K562 (cell line): ENCODE data around the gene AP2M1. TPM values are rescaled to one million over a fixed set of nuclear protein-coding genes. Genes with fewer than 3 reads are reported as not detected.
A peak's percentile ranks its signal among the peaks of the same experiment; 100 is the strongest.

ENCODE experiments used
- ATAC-seq: fragments of 200-7000 bp; cut with Tn5 transposase; 3 replicates; pipeline ENCODE4 v1.9.1; 2020; ENCODE audit warnings: moderate library complexity
- BruUV-seq: library from RNA; stranded (reverse); fragments of 400-500 nt; replicated peaks from 2 replicates; lab custom pipeline; 2021; lab: Mats Ljungman, UMichigan
- CTCF ChIA-PET: fragments of 300-600 bp; formaldehyde crosslinking; extraction: SDS; loops from one replicate; lab custom pipeline; 2021; ENCODE audit warnings: low intra/inter-chr PET ratio; lab: Yijun Ruan, JAX
- POLR2A ChIA-PET: fragments of 300-600, 350-650 bp; sonication (Branson Sonifier 250); formaldehyde crosslinking; extraction: SDS; loops from one replicate; lab custom pipeline; 2021; ENCODE audit warnings: antibody characterized with exemption, inconsistent platforms; lab: Yijun Ruan, JAX
- DNase-seq, 4 experiments: peaks; one replicate each; pipeline versions ENCODE4 v3.0.0 to v3.0.0-alpha.2; 2011 to 2018; ENCODE audit warnings: low spot score in 3 of 4, mixed read lengths in 3 of 4; ENCODE audit errors: extremely low read depth in 1 of 4
- FAIRE-seq: peaks from 2 replicates; lab custom pipeline; 2011; peaks lifted over from hg19 to GRCh38; lab: Jason Lieb, UNC
- H2AFZ ChIP-seq: 2 replicates; pipeline ENCODE4 v1.6.0; 2011; ENCODE audit warnings: low read depth, low read length, control low read depth, inconsistent platforms
- H3K27ac ChIP-seq: fragments of 200-600 bp; 3 replicates; pipeline ENCODE4 v1.8.0; 2011; ENCODE audit warnings: low read depth, mild to moderate bottlenecking, control low read depth, inconsistent platforms, low read length, moderate library complexity, mixed read lengths; ENCODE audit errors: extremely low read depth
- H3K27me3 ChIP-seq, 2 experiments: fragments of 300-600 bp in 1 of 2; 2 replicates in 1 of 2; 3 replicates in 1 of 2; pipeline versions ENCODE4 v1.6.0 to v1.8.0; 2011; ENCODE audit warnings: inconsistent platforms in 2 of 2, low read length in 2 of 2, mild to moderate bottlenecking in 1 of 2, mixed read lengths in 1 of 2, moderate library complexity in 1 of 2; ENCODE audit not compliant: control insufficient read depth in 2 of 2, insufficient read depth in 2 of 2
- H3K36me3 ChIP-seq: fragments of 300-600 bp; 3 replicates; pipeline ENCODE4 v1.8.0; 2011; ENCODE audit warnings: mild to moderate bottlenecking, low read length, inconsistent platforms; ENCODE audit not compliant: control insufficient read depth, insufficient read depth
- H3K4me1 ChIP-seq, 2 experiments: fragments of 200-600 bp in 1 of 2; replicated peaks in 1 of 2; 2 replicates in 1 of 2; 3 replicates in 1 of 2; pipeline versions ENCODE4 v1.5.1 to v1.8.0; 2011; ENCODE audit warnings: inconsistent platforms in 2 of 2, low read length in 2 of 2, mild to moderate bottlenecking in 1 of 2, mixed read lengths in 1 of 2, moderate library complexity in 1 of 2; ENCODE audit not compliant: control insufficient read depth in 2 of 2, insufficient read depth in 2 of 2
- H3K4me2 ChIP-seq: 2 replicates; pipeline ENCODE4 v1.6.1; 2011; ENCODE audit warnings: low read length, control low read depth, inconsistent platforms, mixed read lengths; ENCODE audit not compliant: insufficient read depth
- H3K4me3 ChIP-seq: fragments of 200-600 bp; sonication (generic), shearing (Covaris generic); 2 replicates; pipeline ENCODE4 v1.5.1; 2016; ENCODE audit warnings: control low read depth, inconsistent platforms
- H3K79me2 ChIP-seq: fragments of 200-600 bp; 3 replicates; pipeline ENCODE4 v1.8.0; 2011; ENCODE audit warnings: low read length, inconsistent platforms; ENCODE audit not compliant: control insufficient read depth, insufficient read depth
- H3K9ac ChIP-seq, 2 experiments: 2 replicates each; pipeline versions ENCODE4 v1.6.0 to v1.6.1; 2011; ENCODE audit warnings: low read depth in 2 of 2, low read length in 2 of 2, control low read depth in 1 of 2, inconsistent platforms in 1 of 2, mild to moderate bottlenecking in 1 of 2, mixed read lengths in 1 of 2; ENCODE audit not compliant: insufficient read depth in 1 of 2
- H3K9me1 ChIP-seq: one replicate; pipeline ENCODE4 v1.6.0; 2011; ENCODE audit warnings: inconsistent platforms, mild to moderate bottlenecking, low read length, moderate library complexity; ENCODE audit not compliant: control insufficient read depth, insufficient read depth
- H3K9me3 ChIP-seq: replicated peaks from 2 replicates; pipeline ENCODE4 v1.5.1; 2011; ENCODE audit warnings: low read depth, low read length, inconsistent platforms; ENCODE audit not compliant: control insufficient read depth, insufficient read depth
- H4K20me1 ChIP-seq: replicated peaks from 2 replicates; pipeline ENCODE4 v1.6.1; 2011; ENCODE audit warnings: low read length, inconsistent platforms, mixed read lengths; ENCODE audit not compliant: control insufficient read depth, insufficient read depth
- RBFOX2 ChIP-seq: fragments of 200-400 bp; formaldehyde crosslinking; IDR thresholded peaks from 2 replicates; pipeline ENCODE4 v1.6.1; 2017; ENCODE audit warnings: low read depth, mild to moderate bottlenecking, low read length, moderate library complexity
- WGBS: fragments of 100-300 bp; shearing (Covaris generic); methylation state at CpG from one replicate; pipeline ENCODE4 v1.1.6; 2016; ENCODE audit warnings: low coverage, mixed read lengths; ENCODE audit not compliant: insufficient coverage; ENCODE audit errors: missing lambda C conversion rate; 5-methylcytosine and 5-hydroxymethylcytosine counted together
- in situ Hi-C: fragments of 300-500 bp; cut with MboI; formaldehyde crosslinking; loops from 4 replicates; pipeline ENCODE4 v1.15.0; 2018; ENCODE audit warnings: inconsistent platforms, mixed read lengths
- intact Hi-C: fragments of 100-400 bp; cut with micrococcal nuclease; formaldehyde crosslinking; loops from 2 replicates; pipeline ENCODE4 v1.14.2; 2022
- polyA plus RNA-seq, 8 experiments: library from polyadenylated mRNA; depleted of rRNA in 4 of 8; stranded (reverse) in 5 of 8; unstranded in 3 of 8; fragments of >200 nt; fragmentation: Nextera tagmentation in 2 of 8; fragmentation: Illumina TruSeq in 1 of 8; extraction: Ambion mirVana in 2 of 8; extraction: Trizol in 1 of 8; gene quantifications; 2 replicates each; pipeline versions ENCODE4 v1.2.1 to v1.2.3, GENCODE V29; 2011 to 2014; ENCODE audit warnings: inconsistent platforms in 1 of 8, missing spikeins in 1 of 8
- total RNA-seq, 7 experiments: library from RNA; depleted of rRNA in 6 of 7; stranded (reverse); fragments of >200 nt in 6 of 7; fragmentation: Illumina TruSeq in 2 of 7; extraction: Trizol in 2 of 7; gene quantifications; 2 replicates each; pipeline versions ENCODE4 v1.2.1 to v1.2.3, GENCODE V29; 2011 to 2021; ENCODE audit warnings: low replicate concordance in 1 of 7
- TF ChIP-seq, protein P1 (sequence below): fragments of 200-400 bp; formaldehyde crosslinking; IDR thresholded peaks from 2 replicates; pipeline ENCODE4 v1.6.1; 2017; ENCODE audit warnings: mild to moderate bottlenecking, low read depth, low read length, moderate library complexity

AP2M1 gene
- total and polyA plus RNA-seq, 9 of the 15 experiments (the other 6 are each of a cell fraction or from before 2014, with no cell fraction given): 118 to 505 (median 296) TPM

DNA sequence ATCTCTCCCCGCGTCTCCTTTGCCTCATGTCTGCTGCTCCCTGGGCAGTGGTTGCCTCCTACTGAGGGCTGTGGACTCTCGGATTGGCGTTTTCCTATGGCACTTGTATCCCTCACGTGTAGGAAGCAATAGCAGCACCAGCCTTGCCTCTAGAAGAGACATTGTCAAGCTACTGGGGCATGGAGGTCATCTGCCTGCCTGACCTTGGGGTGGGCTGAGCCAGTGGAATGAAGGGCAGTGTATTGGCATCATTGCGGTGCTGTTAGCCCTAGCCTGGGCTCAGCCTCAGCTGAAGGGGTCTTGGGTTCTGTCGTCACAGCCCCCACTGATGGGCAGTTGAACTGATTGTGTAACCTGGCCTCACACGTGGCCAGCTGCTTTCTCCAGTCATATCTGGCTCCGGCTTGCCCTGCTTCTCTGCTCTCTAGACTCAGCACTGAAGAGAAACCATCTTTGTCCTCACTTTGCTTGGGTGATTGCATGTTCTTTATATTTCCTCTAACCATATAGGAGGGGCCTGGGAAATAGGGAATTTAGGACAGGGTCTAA, 19.4 kb downstream of the AP2M1 start:
- ATAC-seq: no peak
- Histone ChIP-seq H3K4me1 (no peaks in the 10 kb centered on the region), H3K36me3 (peaks cover 65% of the 10 kb centered on the region; the same call in 2 of the 3 replicates)

More for the DNA sequence above, 19.4 kb downstream of the AP2M1 start:
- POLR2A ChIA-PET: interaction anchor here (1.0 to 2.4 kb wide), 3 partner anchors 9 to 13 kb away, joined by 3 to 13 read pairs (median 8); partner anchors contain the start of gene ABCF3
- FAIRE-seq (no peak), DNase-seq (no peak)
- Histone ChIP-seq H3K4me2 (no peak overlapping the region), H3K4me3 (no peak overlapping the region)
- TF ChIP-seq, protein P1, sequence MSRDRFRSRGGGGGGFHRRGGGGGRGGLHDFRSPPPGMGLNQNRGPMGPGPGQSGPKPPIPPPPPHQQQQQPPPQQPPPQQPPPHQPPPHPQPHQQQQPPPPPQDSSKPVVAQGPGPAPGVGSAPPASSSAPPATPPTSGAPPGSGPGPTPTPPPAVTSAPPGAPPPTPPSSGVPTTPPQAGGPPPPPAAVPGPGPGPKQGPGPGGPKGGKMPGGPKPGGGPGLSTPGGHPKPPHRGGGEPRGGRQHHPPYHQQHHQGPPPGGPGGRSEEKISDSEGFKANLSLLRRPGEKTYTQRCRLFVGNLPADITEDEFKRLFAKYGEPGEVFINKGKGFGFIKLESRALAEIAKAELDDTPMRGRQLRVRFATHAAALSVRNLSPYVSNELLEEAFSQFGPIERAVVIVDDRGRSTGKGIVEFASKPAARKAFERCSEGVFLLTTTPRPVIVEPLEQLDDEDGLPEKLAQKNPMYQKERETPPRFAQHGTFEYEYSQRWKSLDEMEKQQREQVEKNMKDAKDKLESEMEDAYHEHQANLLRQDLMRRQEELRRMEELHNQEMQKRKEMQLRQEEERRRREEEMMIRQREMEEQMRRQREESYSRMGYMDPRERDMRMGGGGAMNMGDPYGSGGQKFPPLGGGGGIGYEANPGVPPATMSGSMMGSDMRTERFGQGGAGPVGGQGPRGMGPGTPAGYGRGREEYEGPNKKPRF: no peak
- TF ChIP-seq RBFOX2: 0 out of 2 replicates have a peak, but pooled peaks have one; percentile 22
- TF ChIP-seq, all 486 proteins: peak for 1
- Histone ChIP-seq H3K9me3 (no peaks in the 10 kb centered on the region), H4K20me1 (0 out of 2 replicates have a peak, but pooled peaks cover 4% of the 10 kb centered on the region), H3K27me3 (no peaks in the 10 kb centered on the region), H3K79me2 (peaks cover under 1% of the 10 kb centered on the region; the same call in 1 of the 3 replicates), H3K9me1 (peaks cover 2% of the 10 kb centered on the region), H2AFZ (no peak overlapping the region), H3K27ac (no peak overlapping the region), H3K9ac (no peak overlapping the region)
- BruUV-seq: no TSS peak
- in situ Hi-C loops (no loop called here), intact Hi-C loops (no loop called here)
- WGBS: 80% methylated on average over 8 of the region's 9 CpGs
- CTCF ChIA-PET: no interaction called here
